ENCODE measurements around the gene GSKIP.
A peak's percentile ranks its signal among the peaks of the same experiment; 100 is the strongest.

GSKIP gene

DNA sequence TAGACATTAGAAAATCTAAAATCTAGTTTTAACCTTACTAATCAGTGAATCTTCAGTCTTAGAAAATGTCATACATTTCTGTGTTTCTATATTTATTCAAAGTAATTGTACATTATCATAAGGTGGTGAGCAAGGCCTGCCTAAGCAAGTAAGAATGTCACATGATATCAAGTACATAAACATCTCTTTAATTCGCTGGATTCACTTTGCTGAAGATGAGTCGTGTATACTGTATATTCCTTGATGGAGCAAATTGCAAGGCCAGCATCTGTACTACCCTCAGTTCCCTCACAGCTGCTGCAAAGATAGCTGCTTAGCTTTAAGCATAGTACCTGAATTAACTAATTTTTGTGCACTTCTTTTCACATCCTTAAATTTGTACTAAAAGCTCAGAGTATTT is 20.1 kb downstream of the GSKIP start:
- no peak for DNase-seq

DNA sequence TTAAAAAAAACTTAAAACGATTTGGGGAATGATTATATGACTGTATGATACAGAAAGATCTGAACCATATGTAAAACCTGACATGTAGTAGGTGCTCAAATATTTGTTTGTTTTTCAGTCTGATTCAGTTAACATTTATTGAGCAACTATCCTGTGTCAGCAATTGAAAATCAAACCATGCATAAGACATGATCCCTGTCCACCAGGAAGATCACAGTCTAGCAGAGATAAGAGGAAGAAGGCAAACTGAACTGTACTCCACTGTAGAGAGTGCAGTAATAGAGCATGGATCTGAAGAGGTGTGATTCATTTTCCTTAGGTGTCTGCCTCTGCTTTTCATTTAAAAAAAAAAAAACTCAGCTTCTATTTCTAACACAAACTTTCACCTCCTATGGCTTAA is 20.7 kb downstream of the GSKIP start:
- DNase-seq = no peak

DNA sequence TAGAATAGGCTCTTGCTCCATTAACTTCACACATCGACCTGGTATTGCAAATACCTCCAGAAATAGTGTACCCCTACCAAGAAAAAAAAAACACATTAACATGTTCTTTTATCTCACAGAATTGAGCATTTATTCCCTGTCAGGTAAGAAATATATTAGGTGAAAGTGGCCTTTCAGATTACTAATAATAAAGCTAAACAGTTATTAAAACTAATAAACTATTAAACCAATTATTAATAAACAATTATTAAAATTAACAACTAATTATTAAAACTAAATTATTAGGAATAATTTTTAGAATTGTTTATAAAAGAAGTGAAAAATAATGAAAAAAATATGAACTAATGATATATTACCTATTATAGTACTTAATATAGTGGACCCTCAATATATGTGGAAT is 21.4 kb downstream of the GSKIP start:
- no peak for DNase-seq

DNA sequence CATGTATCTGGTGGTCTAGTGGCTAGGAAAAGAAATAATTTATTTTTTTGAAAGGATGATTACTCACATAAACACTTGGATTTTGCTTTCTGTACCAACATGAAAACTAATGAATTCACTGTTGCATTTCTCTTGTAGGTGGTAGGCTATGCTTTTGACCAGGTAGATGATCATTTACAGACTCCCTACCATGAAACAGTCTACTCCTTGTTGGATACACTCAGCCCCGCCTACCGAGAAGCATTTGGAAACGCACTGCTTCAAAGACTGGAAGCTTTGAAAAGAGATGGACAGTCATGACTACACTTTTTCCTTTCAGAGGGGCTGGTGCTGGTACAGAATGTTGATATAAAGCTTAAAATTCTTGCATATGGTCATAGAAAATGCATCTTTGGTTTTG is 22.1 kb downstream of the GSKIP start:
- DNase-seq = no peak

DNA sequence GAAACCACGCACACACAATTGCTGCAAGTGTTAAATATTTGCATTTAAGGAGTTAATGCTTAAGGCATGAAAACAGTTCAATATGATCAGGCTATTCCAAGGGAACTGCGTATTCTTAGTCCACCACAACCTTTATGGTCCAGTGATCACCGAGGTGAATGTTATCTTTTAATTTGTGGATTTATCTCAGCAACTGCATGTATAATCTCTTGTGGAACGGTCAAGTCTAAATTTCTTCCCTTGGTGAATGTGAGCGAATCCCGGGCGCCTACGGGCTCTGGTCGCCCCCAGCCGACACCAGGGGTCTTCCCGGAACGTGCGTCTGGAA is 27.6 kb downstream of the GSKIP start:
- DNase-seq = no peak

DNA sequence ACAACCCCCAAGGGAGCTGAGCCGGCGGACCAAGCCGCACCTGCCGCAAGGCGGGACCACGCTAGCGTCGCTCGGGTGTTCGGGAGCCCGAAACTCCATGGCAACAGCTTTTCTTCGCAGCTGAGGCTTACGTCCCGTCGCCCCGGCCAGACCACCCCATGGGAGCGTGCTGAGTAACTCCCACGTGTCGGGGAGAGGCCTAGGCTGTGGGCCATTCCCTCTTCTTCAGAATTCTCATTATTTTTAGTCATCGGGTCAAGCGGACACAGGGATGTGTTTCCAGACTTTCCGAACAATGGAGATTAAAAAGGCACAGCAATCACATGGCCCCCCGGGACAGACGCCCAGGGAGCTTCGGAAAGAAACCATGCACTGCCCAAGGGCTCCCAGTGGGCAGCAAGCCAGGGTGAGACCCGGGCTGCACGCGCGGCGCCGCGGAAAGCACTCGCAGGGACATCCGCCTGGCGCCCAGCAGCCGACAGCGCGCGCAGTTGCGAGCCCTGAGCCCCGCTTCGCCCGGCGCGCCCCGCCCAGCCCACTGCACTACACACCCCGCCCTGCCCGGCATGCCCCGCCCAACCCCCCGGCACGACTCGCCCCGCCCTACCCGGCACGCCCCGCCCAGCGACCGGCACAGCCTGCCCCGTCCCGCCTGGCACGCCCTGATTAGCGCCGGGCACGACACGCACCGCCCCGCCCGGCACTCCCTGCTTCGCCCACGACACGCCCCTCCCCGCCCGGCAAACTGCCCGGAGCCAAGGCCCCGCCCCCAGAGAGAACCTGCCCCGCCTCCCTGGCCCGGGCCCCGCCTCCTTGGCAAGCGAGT is 28.2 kb downstream of the GSKIP start:
- DNase-seq = peak; percentile 94

DNA sequence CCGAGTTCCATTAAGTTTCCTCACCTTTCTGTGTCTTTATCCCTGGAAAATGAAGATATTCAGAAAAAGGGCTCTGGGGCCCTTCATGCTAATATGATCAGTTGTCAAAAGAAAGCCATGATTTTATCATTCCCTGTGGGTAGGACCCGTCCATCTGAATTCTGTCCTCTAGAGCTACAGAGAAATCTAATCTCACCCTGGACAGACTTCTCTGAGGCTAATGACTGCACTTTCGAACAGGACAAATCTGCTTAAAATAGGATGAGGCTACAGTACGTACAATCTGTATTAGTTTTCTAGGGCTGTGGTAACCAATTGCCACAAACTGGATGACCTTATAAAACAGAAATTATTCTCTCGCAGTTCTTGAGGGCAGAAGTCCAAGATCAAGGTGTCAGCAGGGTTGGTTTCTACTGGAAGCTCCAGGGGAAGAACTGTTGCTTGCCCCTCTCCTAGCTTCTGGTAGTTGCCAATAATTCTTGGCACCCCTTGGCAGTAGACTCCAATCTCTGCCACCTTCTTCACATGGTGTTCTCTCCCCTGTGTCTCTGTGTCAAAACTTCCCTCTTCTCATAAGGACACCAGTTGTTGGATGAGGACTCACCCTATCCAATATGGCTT is 29.9 kb downstream of the GSKIP start:
- DNase-seq = no peak

DNA sequence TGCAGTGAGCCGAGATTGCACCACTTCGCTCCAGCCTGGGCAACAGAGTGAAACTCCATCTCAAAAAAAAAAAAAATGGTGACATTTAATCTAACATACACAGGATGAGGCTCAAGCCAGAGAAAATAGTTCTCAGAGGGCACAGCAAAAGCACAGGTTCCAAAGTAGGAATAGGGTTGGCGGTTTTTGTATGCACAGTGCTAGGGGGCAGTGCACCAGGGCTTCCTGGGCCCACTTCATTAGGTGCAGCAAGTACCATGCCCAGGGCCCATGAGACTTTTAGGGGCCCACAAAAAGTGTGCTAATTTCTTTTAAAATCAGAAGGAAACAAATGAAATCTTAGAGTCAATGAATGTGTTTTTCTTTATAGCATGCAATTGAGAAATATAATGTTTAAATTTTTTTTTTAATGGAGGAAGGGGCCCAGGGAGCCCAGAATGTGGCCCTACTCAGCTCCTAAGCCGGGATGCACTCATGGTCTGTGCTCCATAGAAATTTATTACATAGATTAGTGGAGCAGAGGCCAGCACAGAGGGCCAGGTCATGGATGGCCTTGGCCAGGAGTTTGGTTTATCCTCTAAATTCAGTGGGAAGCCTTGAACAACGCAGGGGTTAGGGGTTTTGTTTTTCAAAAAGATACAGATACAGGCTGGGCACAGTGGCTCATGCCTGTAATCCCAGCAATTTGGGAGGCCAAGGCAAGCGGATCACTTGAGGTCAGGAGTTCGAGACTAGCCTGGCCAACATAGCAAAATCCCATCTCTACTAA is 30.9 kb downstream of the GSKIP start:
- DNase-seq = no peak

DNA sequence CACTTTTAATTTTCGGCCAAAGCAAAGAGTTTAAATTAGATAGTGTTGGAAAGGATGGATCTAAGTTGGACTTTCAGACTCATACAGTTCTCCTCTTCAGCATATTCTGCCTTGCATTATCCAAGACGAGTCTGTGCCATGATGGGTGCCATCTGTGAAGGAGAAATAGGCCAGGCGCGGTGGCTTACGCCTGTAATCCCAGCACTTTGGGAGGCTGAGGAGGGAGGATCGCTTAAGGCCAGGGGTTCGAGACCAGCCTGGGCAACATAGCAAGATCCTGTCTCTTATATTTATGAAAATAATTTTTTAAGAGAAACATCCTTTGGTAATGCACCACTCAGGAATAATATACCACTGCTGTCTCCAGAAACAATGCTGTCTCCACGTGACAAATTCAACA is 35.1 kb downstream of the GSKIP start:
- DNase-seq = no peak

DNA sequence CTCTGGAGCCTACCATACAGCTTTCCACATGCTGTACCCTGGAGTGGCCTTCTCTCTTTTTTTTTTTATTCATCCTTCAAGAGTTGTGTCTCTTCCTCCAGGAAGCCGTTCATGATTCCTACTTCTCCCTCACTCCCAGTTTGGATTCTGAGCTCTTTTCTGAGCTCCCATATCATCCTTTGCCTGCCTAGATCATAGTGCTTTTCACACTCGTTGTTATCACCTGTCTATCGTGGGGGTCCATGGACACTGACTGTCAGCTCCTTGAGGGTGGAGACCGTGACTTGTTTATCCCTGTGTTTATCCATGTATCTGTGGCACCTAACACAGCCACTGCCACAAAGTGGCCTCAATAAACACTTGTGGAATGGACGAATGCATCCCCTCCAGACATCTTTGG is 35.6 kb downstream of the GSKIP start:
- no peak for DNase-seq

DNA sequence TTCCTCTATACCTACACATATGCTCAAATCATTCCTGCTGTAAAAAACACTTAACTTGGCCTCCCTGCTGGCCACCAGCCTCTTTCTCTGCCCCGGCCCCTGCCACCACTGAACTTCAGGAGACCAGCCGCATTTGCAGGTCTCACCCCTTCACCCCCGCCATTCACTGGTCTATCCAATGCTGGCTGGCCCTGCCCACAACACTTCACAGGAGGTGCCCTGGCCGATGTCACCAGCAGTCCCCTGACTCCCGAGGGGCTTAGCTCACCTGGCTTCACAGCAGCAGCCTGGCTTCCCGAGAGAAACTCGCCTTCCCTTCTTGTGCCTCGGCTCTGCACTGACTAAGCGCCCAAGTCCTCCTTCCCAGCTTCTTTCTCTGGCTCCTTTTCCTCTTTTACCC is 36.1 kb downstream of the GSKIP start:
- DNase-seq = no peak

DNA sequence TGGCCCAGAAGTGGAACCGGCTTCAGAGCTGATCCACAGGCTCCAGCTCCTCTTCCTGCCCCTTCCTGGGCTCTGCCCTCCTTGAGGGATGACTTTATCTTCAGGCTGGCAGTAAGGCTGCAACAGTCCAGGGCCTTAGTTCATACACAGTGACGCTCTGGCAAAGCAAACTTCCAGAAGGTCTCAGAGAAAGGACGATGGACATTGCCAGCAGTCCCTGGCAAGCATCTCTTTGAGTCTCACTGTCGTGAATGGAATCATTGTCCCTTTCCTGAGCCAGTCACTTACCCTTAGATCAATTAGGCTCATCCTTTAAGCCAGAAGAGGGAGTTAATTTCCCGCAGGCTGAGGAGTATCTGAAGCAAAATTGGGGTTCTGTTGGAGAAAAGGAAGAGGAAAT is 37.2 kb downstream of the GSKIP start:
- no peak for DNase-seq

DNA sequence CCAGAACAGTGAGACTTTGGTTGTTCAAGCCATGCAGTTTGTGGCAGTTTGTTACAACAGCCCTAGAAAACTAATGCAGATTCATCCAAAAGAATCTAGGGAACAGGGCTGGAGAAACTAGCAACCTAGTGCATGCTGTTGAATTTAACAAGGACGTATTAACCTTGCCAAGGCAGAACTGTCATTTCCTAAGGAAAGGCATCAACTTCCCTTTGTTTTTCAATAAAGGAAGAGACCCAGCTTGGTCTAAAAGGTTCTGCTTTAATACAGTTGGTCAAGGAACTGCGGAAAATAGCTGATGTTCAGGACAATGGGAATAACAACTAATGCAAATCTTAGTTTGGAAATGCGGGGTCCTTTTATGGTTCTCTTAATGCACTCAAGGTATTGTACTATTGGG is 40.1 kb downstream of the GSKIP start:
- DNase-seq = no peak

DNA sequence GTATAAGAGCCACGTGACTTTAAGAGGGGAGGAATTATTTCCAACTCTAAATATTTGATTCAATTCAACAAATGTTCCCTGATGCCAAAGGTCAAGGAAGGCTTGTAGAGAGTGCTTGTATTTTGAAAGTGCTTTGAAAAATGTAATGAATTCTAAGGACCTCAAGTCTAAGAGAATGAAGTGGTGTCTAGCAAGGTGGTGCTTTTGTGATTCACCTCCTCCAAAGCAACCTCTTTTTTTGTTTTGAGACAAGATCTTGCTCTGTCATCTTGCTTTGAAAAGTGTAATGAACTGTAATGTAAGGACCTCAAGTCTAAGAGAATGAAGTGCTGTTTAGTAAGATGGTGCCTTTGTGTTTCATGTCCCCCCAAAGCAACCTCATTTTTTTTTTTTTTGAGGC is 42.4 kb downstream of the GSKIP start:
- no peak for DNase-seq

DNA sequence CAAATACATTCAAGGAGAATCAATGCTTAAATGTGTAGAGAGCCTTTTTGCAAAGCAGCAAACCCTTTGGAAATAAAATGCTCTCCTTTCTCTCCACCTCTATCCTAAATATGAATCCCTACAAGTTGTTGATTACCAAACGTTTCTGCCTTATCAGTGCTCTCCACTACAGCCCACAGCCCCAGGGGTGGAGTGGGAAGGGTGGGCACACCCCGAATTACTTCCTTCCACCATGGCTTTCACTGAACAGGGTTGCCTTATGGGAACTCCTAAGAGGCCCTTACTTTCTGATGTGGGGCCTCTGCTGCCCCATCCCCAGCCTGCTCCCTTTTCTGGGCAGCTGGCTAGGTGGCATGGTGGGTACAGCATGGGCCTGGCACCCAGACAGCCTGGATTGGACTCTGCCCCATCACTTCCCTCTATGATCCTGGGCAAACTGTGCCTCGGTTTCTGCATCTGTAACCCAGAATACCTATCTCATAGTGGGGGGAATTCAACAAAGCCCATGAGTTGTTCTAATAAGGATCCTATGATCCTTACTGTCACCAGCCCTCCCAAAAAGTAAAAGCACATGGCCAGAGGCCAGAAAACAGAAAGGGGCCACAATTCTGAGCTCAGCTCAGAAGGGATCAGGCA is 44.7 kb downstream of the GSKIP start:
- no peak for DNase-seq

DNA sequence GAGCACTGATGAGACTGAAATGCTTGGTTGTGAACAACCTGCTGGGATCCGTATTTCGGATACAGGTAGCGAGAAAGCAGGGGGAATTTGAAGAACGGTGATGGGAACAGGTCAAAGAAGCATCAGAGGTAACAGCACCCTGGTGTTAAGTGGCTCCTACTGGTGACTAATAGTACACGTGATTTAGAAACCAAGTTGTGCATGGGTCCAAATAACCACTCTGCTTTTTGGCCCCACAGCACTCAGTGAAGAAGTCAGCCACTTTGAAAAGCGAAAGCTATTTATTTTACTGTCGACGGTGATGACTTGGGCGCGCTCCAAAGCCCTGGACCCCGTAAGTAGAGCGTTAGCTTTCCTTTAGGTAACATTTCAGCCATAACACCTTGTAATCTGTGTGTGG is 45.3 kb downstream of the GSKIP start:
- no peak for DNase-seq

DNA sequence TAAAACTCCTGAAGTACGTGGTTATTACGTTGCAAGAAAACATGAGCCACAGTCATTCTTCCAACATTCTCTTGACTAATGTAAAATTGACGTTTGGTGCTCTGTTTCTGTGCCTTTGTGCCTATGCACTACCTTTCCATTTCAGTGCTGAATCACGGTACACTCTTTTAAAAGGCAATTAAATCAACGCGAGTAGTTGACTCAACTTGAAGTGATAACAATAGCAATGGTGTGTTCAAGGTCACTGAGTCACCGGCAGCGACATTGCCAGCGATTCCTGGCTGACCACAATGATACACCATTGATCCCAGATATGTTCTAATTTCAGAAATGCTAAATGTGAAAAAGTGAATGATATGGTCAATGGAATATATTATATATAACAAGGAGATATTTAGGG is 46.4 kb downstream of the GSKIP start:
- no peak for DNase-seq

DNA sequence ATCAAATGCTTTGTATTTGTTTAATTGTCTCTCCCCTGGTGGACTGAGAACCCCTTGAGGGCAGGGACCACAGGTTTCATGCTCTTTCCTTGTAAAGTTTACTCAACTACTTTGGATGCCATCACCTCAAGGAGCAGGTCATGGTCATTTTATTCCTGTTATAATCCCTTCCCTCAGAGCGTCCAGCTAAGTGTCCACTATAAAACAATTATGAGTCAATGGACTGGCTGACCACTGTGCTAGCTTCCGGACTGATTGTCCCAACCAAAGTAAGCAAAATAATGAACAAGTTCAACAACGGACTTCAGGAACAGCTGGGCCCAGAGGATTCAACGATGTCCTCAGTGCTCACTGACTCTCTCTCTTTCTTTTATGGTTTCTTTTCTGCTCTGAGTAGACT is 46.8 kb downstream of the GSKIP start:
- DNase-seq = no peak

DNA sequence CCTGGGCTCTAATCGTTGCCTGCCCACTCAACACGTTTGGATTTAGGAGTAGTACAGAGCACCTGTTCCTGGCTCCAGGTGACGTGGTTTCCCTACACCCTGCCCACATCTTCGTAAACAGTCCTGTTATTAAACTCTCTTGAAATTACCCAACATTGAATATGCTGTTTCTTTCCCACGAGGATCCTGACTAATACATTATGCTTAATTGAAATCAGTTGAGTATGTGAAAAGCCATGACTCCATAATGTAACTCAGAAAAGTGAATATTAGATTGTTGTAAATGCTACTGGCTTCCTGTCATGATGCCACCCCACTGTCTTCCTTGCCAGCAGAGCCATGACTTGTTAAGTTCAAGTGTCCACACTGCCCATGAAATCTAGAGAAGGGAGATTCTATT is 50.2 kb downstream of the GSKIP start:
- DNase-seq = no peak

DNA sequence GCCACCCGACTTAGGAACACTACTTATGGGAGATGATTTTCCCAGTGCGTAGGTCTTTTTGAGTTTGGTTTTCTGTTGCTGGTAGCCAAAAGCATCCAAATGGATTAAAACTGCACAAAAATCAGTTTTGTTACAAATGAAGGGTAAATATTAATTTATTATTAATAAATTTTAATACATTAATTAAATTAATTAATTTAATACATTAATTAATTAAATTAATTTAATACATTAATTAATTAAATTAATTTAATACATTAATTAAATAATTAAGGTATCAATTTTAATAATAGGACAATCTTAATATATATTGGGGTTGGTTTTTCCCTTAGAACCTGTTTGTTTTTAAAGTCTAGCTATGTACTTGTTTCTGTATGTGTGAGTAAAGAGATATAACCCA is 52.2 kb downstream of the GSKIP start:
- DNase-seq = no peak

DNA sequence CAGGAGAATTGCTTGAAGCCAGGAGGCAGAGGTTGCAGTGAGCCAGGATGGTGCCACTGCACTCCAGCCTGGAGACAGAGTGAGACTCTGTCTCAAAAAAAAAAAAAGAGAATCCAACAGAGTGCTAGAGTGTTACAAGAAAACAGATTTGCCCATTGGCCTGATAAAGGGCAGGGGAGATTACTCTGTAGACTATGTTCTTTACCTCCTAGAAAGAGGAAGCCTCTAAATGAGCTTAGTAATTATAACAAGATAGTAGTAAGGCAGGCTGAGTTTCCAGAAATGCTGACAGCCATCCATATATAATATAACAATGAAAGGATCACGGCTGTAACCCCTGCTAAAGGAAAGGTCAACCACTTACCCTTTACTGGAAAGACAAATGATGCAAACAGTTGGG is 53.0 kb downstream of the GSKIP start:
- DNase-seq = no peak

DNA sequence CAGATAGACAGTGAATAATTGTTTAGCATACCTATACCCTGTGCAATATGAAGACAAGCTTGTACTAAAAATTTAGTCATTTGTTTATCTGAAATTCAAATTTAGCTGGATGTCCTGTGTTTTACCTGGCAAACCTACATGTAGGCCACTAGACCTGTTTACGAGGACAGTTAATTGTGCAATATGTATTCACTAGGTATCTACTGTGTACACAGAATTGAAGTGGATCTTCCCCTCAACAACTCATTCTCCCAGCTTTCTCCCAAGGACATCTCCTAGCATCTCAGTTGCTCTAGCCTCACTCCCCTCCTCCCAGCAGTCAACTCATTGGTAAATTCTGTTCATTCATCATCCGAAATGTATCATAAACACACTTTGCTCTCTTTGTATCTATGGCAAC is 53.9 kb downstream of the GSKIP start:
- no peak for DNase-seq

DNA sequence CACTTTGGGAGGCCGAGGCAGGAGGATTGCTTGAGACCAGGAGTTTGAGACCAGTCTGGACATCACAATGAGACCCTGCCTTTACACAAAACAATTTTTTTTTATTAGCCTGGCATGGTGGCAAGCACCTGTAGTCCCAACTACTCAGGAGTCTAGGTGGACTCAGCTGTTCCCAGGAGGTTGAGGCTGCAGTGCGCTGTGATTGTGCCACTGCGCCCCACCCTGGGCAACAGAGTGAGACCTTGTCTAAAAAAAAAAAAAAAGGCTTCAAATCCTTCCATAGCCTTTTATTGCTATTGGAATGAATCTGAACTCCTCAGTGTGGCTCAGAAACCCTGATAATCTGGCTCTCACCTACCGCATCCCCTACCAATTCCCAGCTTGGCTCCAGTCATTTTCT is 54.7 kb downstream of the GSKIP start:
- DNase-seq = no peak

DNA sequence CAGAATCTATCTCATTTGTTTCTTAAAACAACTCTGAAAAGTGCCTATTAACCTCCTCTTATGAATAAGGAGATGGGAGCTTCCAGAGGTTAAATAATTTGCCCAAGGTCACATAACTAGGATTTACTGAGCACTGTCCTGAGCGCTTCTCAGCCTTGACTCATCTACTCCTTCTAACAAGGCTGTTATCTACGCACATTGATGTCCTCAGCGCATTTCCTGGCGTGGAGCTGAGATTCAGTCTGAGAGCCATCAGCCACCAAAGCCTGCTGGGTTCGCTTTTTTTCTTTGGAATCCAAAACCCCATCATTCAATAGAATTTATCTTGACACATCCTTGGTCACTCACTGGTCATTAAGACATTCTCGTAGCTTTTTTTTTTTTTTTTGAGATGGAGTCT is 57.9 kb downstream of the GSKIP start:
- DNase-seq = no peak
